GM12878 (cell line): ENCODE results near the gene PLEKHA5. TPM values are rescaled to one million over a fixed set of nuclear protein-coding genes. Genes with fewer than 3 reads are reported as not detected.

ENCODE experiments used
- ATAC-seq: fragments of 200-7000 bp; cut with Tn5 transposase; 3 replicates; pipeline ENCODE4 v1.9.1; 2020; ENCODE audit warnings: mild to moderate bottlenecking, moderate library complexity
- BruUV-seq: library from RNA; stranded (reverse); fragments of 400-500 nt; replicated peaks from 2 replicates; lab custom pipeline; 2021; lab: Mats Ljungman, UMichigan
- CTCF ChIA-PET: fragments of 300-600 bp; sonication (Branson Sonifier 250); formaldehyde crosslinking; extraction: SDS; loops from one replicate; lab custom pipeline; 2021; ENCODE audit warnings: inconsistent platforms; lab: Yijun Ruan, JAX
- POLR2A ChIA-PET: fragments of 350-600 bp; formaldehyde crosslinking; extraction: SDS; loops from one replicate; lab custom pipeline; 2021; ENCODE audit warnings: inconsistent platforms; lab: Charles Lee
- RAD21 ChIA-PET: fragments of 300-600 bp; sonication (Branson Sonifier 250); formaldehyde crosslinking; loops from one replicate; lab custom pipeline; 2023; ENCODE audit warnings: antibody characterized with exemption; ENCODE audit not compliant: unreplicated experiment; lab: Charles Lee
- SMC1A ChIA-PET: fragments of 300-600 bp; sonication (Branson Sonifier 250); formaldehyde crosslinking; loops from one replicate; lab custom pipeline; 2023; ENCODE audit not compliant: unreplicated experiment, uncharacterized antibody; lab: Charles Lee
- DNase-seq: peaks from one replicate; pipeline ENCODE4 v3.0.0-alpha.2; 2011; ENCODE audit warnings: low read depth, low spot score
- FAIRE-seq: peaks from 3 replicates; lab custom pipeline; 2011; peaks lifted over from hg19 to GRCh38; lab: Jason Lieb, UNC
- H2AFZ ChIP-seq: 2 replicates; pipeline ENCODE4 v1.6.0; 2011; ENCODE audit warnings: low read depth, low read length, control low read depth; ENCODE audit not compliant: control insufficient read depth
- H3K27ac ChIP-seq: 2 replicates; pipeline ENCODE4 v1.5.1; 2011; ENCODE audit warnings: control low read depth; ENCODE audit not compliant: control insufficient read depth, insufficient read depth
- H3K27me3 ChIP-seq, 2 experiments: replicated peaks in 1 of 2; 2 replicates each; pipeline versions ENCODE4 v1.6.0 to v1.6.1; 2011; ENCODE audit warnings: low read length in 1 of 2; ENCODE audit not compliant: control insufficient read depth in 2 of 2, insufficient read depth in 2 of 2
- H3K36me3 ChIP-seq, 2 experiments: 2 replicates each; pipeline ENCODE4 v1.5.1; 2011; ENCODE audit warnings: low read length in 1 of 2; ENCODE audit not compliant: control insufficient read depth in 2 of 2, insufficient read depth in 2 of 2
- H3K4me1 ChIP-seq: 2 replicates; pipeline ENCODE4 v1.6.1; 2011; ENCODE audit warnings: mild to moderate bottlenecking, low read length, moderate library complexity, mixed read lengths; ENCODE audit not compliant: control insufficient read depth, insufficient read depth
- H3K4me2 ChIP-seq: 2 replicates; pipeline ENCODE4 v1.6.0; 2011; ENCODE audit warnings: control low read depth; ENCODE audit not compliant: control insufficient read depth, insufficient read depth
- H3K4me3 ChIP-seq: fragments of 200-600 bp; sonication (generic); 2 replicates; pipeline ENCODE4 v1.5.1; 2016
- H3K79me2 ChIP-seq: 2 replicates; pipeline ENCODE4 v1.6.0; 2011; ENCODE audit warnings: low read length; ENCODE audit not compliant: control insufficient read depth, insufficient read depth
- H3K9ac ChIP-seq: 2 replicates; pipeline ENCODE4 v1.8.0; 2011; ENCODE audit warnings: low read length, control low read depth, mixed read lengths; ENCODE audit not compliant: control insufficient read depth, insufficient read depth
- H3K9me3 ChIP-seq: replicated peaks from 3 replicates; pipeline ENCODE4 v1.5.1; 2011; ENCODE audit warnings: mild to moderate bottlenecking, low read length; ENCODE audit not compliant: control insufficient read depth, insufficient read depth
- H4K20me1 ChIP-seq: 2 replicates; pipeline ENCODE4 v1.6.0; 2011; ENCODE audit not compliant: control insufficient read depth, insufficient read depth
- CHD1 ChIP-seq: IDR thresholded peaks from 2 replicates; pipeline ENCODE4 v1.6.1; 2012; ENCODE audit warnings: low read depth, low read length, improper control_type of control experiment
- DPF2 ChIP-seq: fragments of 450-650 bp; IDR thresholded peaks from 2 replicates; pipeline ENCODE4 v1.6.1; 2017; ENCODE audit warnings: mild to moderate bottlenecking
- PAX5 ChIP-seq: IDR thresholded peaks from 2 replicates; pipeline ENCODE4 v1.6.1; 2011; ENCODE audit warnings: low read depth, low read length, borderline replicate concordance
- RUNX3 ChIP-seq: IDR thresholded peaks from 2 replicates; pipeline ENCODE4 v1.6.1; 2012; ENCODE audit warnings: low read length, inconsistent platforms
- SMAD1 ChIP-seq: fragments of 450-650 bp; IDR thresholded peaks from 2 replicates; pipeline ENCODE4 v1.6.1; 2018; ENCODE audit warnings: mild to moderate bottlenecking, low read depth; ENCODE audit not compliant: partially characterized antibody
- SMC3 ChIP-seq: IDR thresholded peaks from 2 replicates; pipeline ENCODE4 v1.6.1; 2011; ENCODE audit warnings: low read length, improper control_type of control experiment, borderline replicate concordance
- WGBS: methylation state at CpG from one replicate; pipeline ENCODE4 v1.1.6; 2016; ENCODE audit warnings: low lambda C conversion rate; ENCODE audit not compliant: insufficient replicate concordance, insufficient coverage; ENCODE audit errors: missing lambda C conversion rate; 5-methylcytosine and 5-hydroxymethylcytosine counted together
- in situ Hi-C: fragments of 300-500 bp; cut with MboI; formaldehyde crosslinking; loops from 9 replicates; pipeline ENCODE4 v1.14.3; 2018; ENCODE audit warnings: mixed read lengths
- intact Hi-C: fragments of 100-400 bp; cut with micrococcal nuclease; formaldehyde crosslinking; loops from one replicate; pipeline ENCODE4 v1.14.2; 2022; ENCODE audit not compliant: unreplicated experiment
- polyA plus RNA-seq, 11 experiments: library from polyadenylated mRNA; depleted of rRNA in 4 of 11; unstranded in 6 of 11; stranded (reverse) in 5 of 11; fragments of >200 nt; fragmentation: Nextera tagmentation in 4 of 11; fragmentation: Illumina TruSeq in 1 of 11; extraction: Ambion mirVana in 4 of 11; extraction: Trizol in 1 of 11; gene quantifications; 1 replicate in 1 of 11; 2 replicates in 10 of 11; pipeline versions ENCODE4 v1.2.1 to v1.2.3, GENCODE V29; 2011 to 2016; ENCODE audit warnings: inconsistent platforms in 2 of 11, missing spikeins in 2 of 11, low read depth in 1 of 11
- total RNA-seq, 4 experiments: library from RNA; depleted of rRNA in 3 of 4; stranded (reverse); fragments of >200 nt in 3 of 4; fragmentation: Illumina TruSeq in 1 of 4; extraction: Trizol in 1 of 4; gene quantifications; 2 replicates each; pipeline versions ENCODE4 v1.2.1 to v1.2.3, GENCODE V29; 2013 to 2021
- TF ChIP-seq, protein P1 (sequence below): fragments of 450-650 bp; IDR thresholded peaks from 2 replicates; pipeline ENCODE4 v1.6.1; 2017; ENCODE audit warnings: mild to moderate bottlenecking

Gene PLEKHA5
- total and polyA plus RNA-seq, 10 of the 15 experiments (the other 5 are each of a cell fraction or from before 2014, with no cell fraction given): 0.09 to 0.33 (median 0.18) TPM; not detected in 3

DNA sequence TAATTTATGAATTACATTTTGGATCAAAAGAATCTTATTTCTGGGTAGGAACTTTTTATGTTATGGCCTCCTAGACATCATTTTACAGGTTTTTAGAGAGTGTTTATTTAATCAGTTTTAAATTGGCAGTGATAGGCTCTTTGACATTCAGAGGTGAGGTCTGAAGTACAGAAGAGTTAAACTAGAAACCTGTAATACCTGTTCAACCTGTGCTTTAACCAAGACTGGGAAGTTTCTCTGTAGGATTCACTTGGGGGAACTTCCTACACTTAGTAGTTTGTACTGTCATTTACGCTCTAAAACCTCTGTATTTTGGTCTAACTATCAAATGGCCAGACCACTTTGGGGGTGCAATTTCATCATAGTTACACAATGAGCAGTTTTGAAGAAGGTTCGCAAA, 35.9 kb downstream of the PLEKHA5 start (continued):
- no peak for TF ChIP-seq SMC3
- TF ChIP-seq, all 136 proteins: peak for 0

DNA sequence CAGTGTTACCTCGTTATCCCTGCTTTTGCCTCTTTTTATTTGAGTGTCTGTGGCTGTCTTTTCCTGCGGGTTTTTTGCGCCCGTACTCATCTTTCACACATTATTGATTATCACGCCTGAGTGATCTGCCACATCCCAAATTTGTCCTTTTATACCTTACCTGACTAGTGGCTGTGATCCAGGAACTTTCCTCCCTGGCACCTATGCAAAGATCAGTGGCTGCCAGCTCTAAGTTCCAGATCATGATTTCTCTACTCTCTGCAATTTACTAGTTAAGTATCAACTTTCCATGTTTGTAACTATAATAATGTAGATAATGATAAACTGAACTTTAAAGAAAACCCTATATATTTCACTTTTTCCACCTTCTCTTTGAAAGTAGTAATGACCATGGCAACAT, 36.9 kb downstream of the PLEKHA5 start:
- Histone ChIP-seq H3K27ac (no peak overlapping the region), H3K4me2 (no peak overlapping the region), H3K27me3 (no peaks in the 10 kb centered on the region), H3K9ac (no peak overlapping the region), H3K9me3 (no peaks in the 10 kb centered on the region), H3K36me3 (no peaks in the 10 kb centered on the region)
- intact Hi-C loops (no loop called here), in situ Hi-C loops (no loop called here)
- WGBS: 50% methylated on average over 5 of the region's 5 CpGs
- POLR2A ChIA-PET: no interaction called here
- FAIRE-seq (no peak), ATAC-seq (no peak), DNase-seq (no peak)
- RAD21 ChIA-PET: no interaction called here
- CTCF ChIA-PET: no interaction called here
- TF ChIP-seq RUNX3: no peak
- no peak for TF ChIP-seq SMAD1
- TF ChIP-seq DPF2: no peak
- TF ChIP-seq CHD1: no peak
- TF ChIP-seq, protein P1, sequence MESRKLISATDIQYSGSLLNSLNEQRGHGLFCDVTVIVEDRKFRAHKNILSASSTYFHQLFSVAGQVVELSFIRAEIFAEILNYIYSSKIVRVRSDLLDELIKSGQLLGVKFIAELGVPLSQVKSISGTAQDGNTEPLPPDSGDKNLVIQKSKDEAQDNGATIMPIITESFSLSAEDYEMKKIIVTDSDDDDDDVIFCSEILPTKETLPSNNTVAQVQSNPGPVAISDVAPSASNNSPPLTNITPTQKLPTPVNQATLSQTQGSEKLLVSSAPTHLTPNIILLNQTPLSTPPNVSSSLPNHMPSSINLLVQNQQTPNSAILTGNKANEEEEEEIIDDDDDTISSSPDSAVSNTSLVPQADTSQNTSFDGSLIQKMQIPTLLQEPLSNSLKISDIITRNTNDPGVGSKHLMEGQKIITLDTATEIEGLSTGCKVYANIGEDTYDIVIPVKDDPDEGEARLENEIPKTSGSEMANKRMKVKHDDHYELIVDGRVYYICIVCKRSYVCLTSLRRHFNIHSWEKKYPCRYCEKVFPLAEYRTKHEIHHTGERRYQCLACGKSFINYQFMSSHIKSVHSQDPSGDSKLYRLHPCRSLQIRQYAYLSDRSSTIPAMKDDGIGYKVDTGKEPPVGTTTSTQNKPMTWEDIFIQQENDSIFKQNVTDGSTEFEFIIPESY: no peak
- no peak for TF ChIP-seq PAX5
- TF ChIP-seq, all 136 proteins: peak for 0
- no peak overlapping the region for H3K4me3 ChIP-seq
- no peak overlapping the region for H2AFZ ChIP-seq
- no peaks in the 10 kb centered on the region for H3K79me2 ChIP-seq
- no peaks in the 10 kb centered on the region for H3K4me1 ChIP-seq
- no peaks in the 10 kb centered on the region for H4K20me1 ChIP-seq
- no TSS peak for BruUV-seq
- SMC1A ChIA-PET: no interaction called here
